Activated CD8-positive, alpha-beta T cell treated with anti-CD3 and anti-CD28 coated beads for 36 hours (primary cell): Measurements from ENCODE around the gene GRWD1. TPM values are rescaled to one million over a fixed set of nuclear protein-coding genes. Genes with fewer than 3 reads are reported as not detected.
A peak's percentile ranks its signal among the peaks of the same experiment; 100 is the strongest.

ENCODE experiments used
- ATAC-seq: fragments of 200-7000 bp; cut with Tn5 transposase; one replicate; pipeline ENCODE4 v1.10.0; 2021; ENCODE audit warnings: mild to moderate bottlenecking, moderate library complexity
- CTCF ChIA-PET: fragments of 350-600 bp; sonication (Branson Sonifier 250); formaldehyde crosslinking; loops from one replicate; lab custom pipeline; 2021; ENCODE audit warnings: antibody characterized with exemption; lab: Charles Lee
- POLR2A ChIA-PET: fragments of 350-600 bp; sonication (Branson Sonifier 250); formaldehyde crosslinking; loops from one replicate; lab custom pipeline; 2021; ENCODE audit warnings: antibody characterized with exemption; lab: Charles Lee
- DNase-seq: peaks from one replicate; pipeline ENCODE4 v3.0.0-alpha.2; 2020
- H3K27ac Mint-ChIP-seq: one replicate; pipeline ENCODE4 v1.8.0; 2021; ENCODE audit warnings: mild to moderate bottlenecking, mixed read lengths
- H3K27me3 Mint-ChIP-seq: one replicate; pipeline ENCODE4 v1.8.0; 2021; ENCODE audit warnings: mixed read lengths
- H3K36me3 Mint-ChIP-seq: one replicate; pipeline ENCODE4 v1.8.0; 2021; ENCODE audit warnings: low read depth, mixed read lengths
- H3K4me1 Mint-ChIP-seq: one replicate; pipeline ENCODE4 v1.8.0; 2021; ENCODE audit warnings: low read depth, mixed read lengths
- H3K4me3 Mint-ChIP-seq: one replicate; pipeline ENCODE4 v1.8.0; 2021; ENCODE audit warnings: mild to moderate bottlenecking, moderate library complexity, mixed read lengths
- H3K9me3 Mint-ChIP-seq: one replicate; pipeline ENCODE4 v1.8.0; 2021; ENCODE audit warnings: mixed read lengths
- intact Hi-C: fragments of 100-400 bp; cut with micrococcal nuclease; formaldehyde crosslinking; loops from one replicate; pipeline ENCODE4 v1.10.0; 2022
- total RNA-seq, 2 experiments: library from RNA; stranded (reverse); gene quantifications; one replicate each; pipeline ENCODE4 v1.2.3, GENCODE V29; 2021
- TF ChIP-seq, protein P1 (sequence below): fragments of 200-600 bp; IDR thresholded peaks from one replicate; pipeline ENCODE4 v1.8.0; 2022; ENCODE audit warnings: antibody characterized with exemption, mild to moderate bottlenecking

GRWD1 gene
- total RNA-seq, 2 experiments from 2014 or later = 49.4 to 50.1 TPM

DNA sequence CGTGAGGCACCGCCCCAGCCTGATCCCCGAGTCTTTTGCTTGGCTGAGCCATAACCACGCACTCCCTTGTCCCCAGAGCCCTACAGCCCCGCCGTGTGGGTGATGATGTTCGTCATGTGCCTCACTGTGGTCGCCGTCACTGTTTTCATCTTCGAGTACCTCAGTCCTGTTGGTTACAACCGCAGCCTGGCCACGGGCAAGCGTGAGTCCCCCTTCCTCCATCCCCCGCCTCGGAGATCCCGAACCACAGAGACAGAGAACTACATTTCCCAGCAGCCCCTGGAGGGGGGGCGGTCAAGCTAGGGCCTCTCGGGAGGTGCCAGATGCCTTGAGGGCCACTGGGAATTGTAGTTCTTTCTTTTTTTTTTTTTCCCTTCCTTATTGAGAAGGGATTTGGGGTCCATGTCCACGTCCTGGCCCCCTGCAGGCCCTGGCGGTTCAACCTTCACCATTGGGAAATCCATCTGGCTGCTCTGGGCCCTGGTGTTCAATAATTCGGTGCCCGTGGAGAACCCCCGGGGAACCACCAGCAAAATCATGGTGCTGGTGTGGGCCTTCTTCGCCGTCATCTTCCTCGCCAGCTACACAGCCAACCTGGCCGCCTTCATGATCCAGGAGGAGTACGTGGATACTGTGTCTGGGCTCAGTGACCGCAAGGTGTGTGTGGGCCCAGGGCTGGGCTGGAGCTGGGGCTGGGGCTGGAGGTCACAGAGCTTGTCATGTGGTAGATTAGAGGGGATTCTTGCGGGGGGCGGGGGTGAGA lies 26.4 kb upstream of the GRWD1 start:
- DNase-seq (peak; percentile 90), ATAC-seq (peak; percentile 80)
- intact Hi-C loops = no loop called here
- H3K27ac Mint-ChIP-seq = peak overlapping the region; percentile 87
- no peaks in the 10 kb centered on the region for H3K36me3 Mint-ChIP-seq
- TF ChIP-seq, protein P1, sequence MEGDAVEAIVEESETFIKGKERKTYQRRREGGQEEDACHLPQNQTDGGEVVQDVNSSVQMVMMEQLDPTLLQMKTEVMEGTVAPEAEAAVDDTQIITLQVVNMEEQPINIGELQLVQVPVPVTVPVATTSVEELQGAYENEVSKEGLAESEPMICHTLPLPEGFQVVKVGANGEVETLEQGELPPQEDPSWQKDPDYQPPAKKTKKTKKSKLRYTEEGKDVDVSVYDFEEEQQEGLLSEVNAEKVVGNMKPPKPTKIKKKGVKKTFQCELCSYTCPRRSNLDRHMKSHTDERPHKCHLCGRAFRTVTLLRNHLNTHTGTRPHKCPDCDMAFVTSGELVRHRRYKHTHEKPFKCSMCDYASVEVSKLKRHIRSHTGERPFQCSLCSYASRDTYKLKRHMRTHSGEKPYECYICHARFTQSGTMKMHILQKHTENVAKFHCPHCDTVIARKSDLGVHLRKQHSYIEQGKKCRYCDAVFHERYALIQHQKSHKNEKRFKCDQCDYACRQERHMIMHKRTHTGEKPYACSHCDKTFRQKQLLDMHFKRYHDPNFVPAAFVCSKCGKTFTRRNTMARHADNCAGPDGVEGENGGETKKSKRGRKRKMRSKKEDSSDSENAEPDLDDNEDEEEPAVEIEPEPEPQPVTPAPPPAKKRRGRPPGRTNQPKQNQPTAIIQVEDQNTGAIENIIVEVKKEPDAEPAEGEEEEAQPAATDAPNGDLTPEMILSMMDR = no peak
- H3K9me3 Mint-ChIP-seq = no peaks in the 10 kb centered on the region
- ChIA-PET POLR2A (no interaction called here), CTCF (no interaction called here)
- peaks cover 24% of the 10 kb centered on the region for H3K4me1 Mint-ChIP-seq
- peaks cover 15% of the 10 kb centered on the region for H3K27me3 Mint-ChIP-seq
- H3K4me3 Mint-ChIP-seq = peak overlapping the region; percentile 65

DNA sequence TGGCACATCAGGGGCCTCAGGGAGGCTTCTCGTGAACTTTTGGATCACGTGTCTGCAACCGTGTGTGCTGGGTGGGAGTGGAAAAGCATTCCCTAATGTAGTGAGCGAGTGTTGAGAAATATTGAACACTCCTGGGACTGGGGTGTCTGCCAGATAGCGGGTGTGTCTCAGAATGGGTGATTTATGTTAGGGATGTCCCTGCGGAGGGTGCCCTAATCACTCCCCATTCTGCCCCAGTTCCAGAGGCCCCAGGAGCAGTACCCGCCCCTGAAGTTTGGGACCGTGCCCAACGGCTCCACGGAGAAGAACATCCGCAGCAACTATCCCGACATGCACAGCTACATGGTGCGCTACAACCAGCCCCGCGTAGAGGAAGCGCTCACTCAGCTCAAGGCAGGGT lies 24.2 kb upstream of the GRWD1 start:
- DNase-seq (no peak), ATAC-seq (no peak)
- ChIA-PET POLR2A (no interaction called here), CTCF (interaction anchor here (0.8 kb wide), 1 partner anchor 162 kb away, joined by 3 read pairs; no protein-coding TSS in a partner anchor)
- H3K4me1 Mint-ChIP-seq = peaks cover 20% of the 10 kb centered on the region
- TF ChIP-seq, protein P1 = no peak
- H3K27me3 Mint-ChIP-seq = peaks cover 7% of the 10 kb centered on the region
- H3K9me3 Mint-ChIP-seq = no peaks in the 10 kb centered on the region
- intact Hi-C loops = no loop called here
- H3K4me3 Mint-ChIP-seq = no peak overlapping the region
- H3K27ac Mint-ChIP-seq = no peak overlapping the region
- H3K36me3 Mint-ChIP-seq = no peaks in the 10 kb centered on the region

DNA sequence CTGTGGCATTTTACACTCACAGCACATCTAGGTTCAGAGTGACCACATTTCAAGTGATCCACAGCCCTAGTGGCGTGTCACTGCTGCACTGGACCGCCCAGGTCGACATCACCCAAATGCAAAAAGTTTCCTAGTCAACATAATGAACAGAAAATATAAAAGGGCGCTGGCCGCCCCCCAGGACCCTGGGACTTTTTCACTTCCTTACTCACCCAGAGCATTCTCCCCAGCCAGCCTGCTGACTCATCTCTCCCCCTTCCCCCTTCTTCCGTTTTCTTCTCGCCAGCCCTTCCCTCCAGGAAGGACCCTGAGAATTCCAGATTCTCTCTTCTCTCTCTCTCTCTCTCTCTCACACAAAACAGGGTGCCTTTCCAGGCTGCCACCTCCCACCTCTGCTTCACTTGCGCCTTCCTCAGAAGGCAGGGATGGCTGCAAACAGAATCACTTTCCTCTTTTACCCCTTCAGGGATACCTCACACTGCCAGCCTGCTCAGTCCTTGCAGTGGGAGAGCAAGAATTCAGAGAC lies 21.0 kb upstream of the GRWD1 start:
- peak; percentile 61 for ATAC-seq
- H3K36me3 Mint-ChIP-seq = no peaks in the 10 kb centered on the region
- CTCF ChIA-PET = no interaction called here
- TF ChIP-seq, protein P1 = no peak
- DNase-seq = peak; percentile 35
- intact Hi-C loops = no loop called here
- peaks cover 4% of the 10 kb centered on the region for H3K27me3 Mint-ChIP-seq
- H3K4me3 Mint-ChIP-seq = no peak overlapping the region
- H3K27ac Mint-ChIP-seq = no peak overlapping the region
- POLR2A ChIA-PET = no interaction called here
- no peaks in the 10 kb centered on the region for H3K9me3 Mint-ChIP-seq
- H3K4me1 Mint-ChIP-seq = peaks cover 6% of the 10 kb centered on the region

DNA sequence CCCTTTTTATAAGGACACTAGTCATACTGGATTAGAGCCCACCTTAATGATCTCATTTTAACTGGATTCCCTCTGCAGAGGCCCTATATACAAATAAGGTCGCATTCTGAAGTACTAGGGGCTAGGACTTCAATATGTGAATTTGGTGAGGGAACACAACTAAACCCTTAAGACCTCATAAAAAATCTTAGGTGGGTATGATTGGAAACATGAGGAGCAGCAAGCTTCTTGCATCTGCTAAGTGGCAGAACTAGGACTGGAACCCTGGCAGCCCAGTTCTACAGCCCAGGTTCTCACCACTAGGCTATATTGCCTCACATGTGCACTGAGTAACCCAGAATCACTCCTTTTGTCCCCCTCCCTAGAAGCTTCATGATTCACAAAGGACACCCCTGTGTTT lies 17.1 kb upstream of the GRWD1 start:
- DNase-seq = no peak
- Mint-ChIP-seq H3K27me3 (peaks cover 5% of the 10 kb centered on the region), H3K4me3 (no peak overlapping the region), H3K27ac (no peak overlapping the region), H3K9me3 (no peaks in the 10 kb centered on the region), H3K4me1 (peaks cover 6% of the 10 kb centered on the region), H3K36me3 (no peaks in the 10 kb centered on the region)
- intact Hi-C loops = no loop called here
- ATAC-seq = no peak
- POLR2A ChIA-PET = interaction anchor here (0.8 to 0.9 kb wide), 2 partner anchors 10 to 15 kb away, joined by 3 to 5 read pairs; no protein-coding TSS in a partner anchor
- TF ChIP-seq, protein P1 = no peak
- CTCF ChIA-PET = interaction anchor here (0.7 kb wide), 1 partner anchor 37 kb away, joined by 3 read pairs; no protein-coding TSS in a partner anchor

DNA sequence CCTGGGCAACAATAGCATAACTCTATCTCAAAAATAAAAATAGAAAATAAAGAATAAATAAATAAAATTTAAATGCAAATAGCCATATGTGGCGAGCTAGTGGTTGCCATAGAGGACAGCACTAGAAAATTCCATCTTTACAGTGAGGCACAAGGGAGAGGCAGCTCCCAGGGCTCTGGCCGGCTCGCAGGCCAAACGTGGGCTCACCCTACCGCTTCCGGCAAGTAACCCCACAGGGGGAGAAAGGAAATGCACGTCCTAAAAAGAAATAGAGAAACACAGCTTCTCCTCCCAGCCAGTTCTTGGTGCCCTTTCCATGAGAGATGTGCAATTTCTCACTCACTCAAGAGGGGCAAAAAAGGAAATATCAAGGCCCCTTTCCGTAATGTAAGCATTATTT lies 12.4 kb upstream of the GRWD1 start:
- ChIA-PET CTCF (interaction anchor here (1.5 kb wide), 1 partner anchor 42 kb away, joined by 3 read pairs; the partner anchor contains the start of gene KDELR1), POLR2A (interaction anchor here (1.1 kb wide), 1 partner anchor 70 kb away, joined by 3 read pairs; the partner anchor contains the start of genes SYNGR4 and TMEM143)
- intact Hi-C loops = no loop called here
- H3K4me3 Mint-ChIP-seq = no peak overlapping the region
- ATAC-seq = no peak
- TF ChIP-seq, protein P1 = no peak
- no peaks in the 10 kb centered on the region for H3K9me3 Mint-ChIP-seq
- H3K4me1 Mint-ChIP-seq = no peaks in the 10 kb centered on the region
- DNase-seq = no peak
- H3K27ac Mint-ChIP-seq = no peak overlapping the region
- no peaks in the 10 kb centered on the region for H3K36me3 Mint-ChIP-seq
- H3K27me3 Mint-ChIP-seq = peaks cover 7% of the 10 kb centered on the region
